Fibroblast of the aortic adventitia (primary cell): ENCODE measurements around the gene SERPINB8. TPM values are rescaled to one million over a fixed set of nuclear protein-coding genes. Genes with fewer than 3 reads are reported as not detected.
"Not testable (repeated sequence)": the region's sequence is repeated elsewhere in the genome, so short reads cannot be mapped to it uniquely, and the experiment has no call there.

Source experiments
- DNase-seq: peaks from one replicate; pipeline ENCODE4 v3.0.0-alpha.2; 2010; ENCODE audit warnings: low read depth
- H3K4me3 ChIP-seq: 2 replicates; pipeline ENCODE4 v1.5.1; 2011; ENCODE audit warnings: low read depth, mild to moderate bottlenecking, control low read depth, low read length, moderate library complexity
- CTCF ChIP-seq: IDR thresholded peaks from 2 replicates; pipeline ENCODE4 v1.5.1; 2011; ENCODE audit warnings: mild to moderate bottlenecking, low read length, control low read depth, inconsistent platforms; ENCODE audit not compliant: insufficient read depth
- total RNA-seq: library from RNA; depleted of rRNA; stranded (reverse); fragments of >200 nt; gene quantifications from 2 replicates; pipeline ENCODE4 v1.2.3, GENCODE V29; 2012; ENCODE audit warnings: low replicate concordance

The SERPINB8 gene
- total RNA-seq: 14.8 and 18.9 TPM in 2 replicates

GRCh38 chr18:63969942-63970808 lies at the start of gene SERPINB8:
Gene SERPINB8 (plus strand): TSS chr18:63970081. CDS start chr18:63978309, 8,228 bp downstream.
- no peak for TF ChIP-seq CTCF
- H3K4me3 ChIP-seq: peak within 1 kb of the TSS; percentile 87
- DNase-seq: peak; percentile 92

- DNase-seq: no peak
- H3K4me3 ChIP-seq: no peak overlapping the region
- TF ChIP-seq CTCF: no peak
These were observed 47.8 kb upstream of the SERPINB8 start for GRCh38 chr18:63922049-63922448.

- no peak overlapping the region for H3K4me3 ChIP-seq
- TF ChIP-seq CTCF: no peak
- DNase-seq: peak; percentile 27
These were observed 45.3 kb upstream of the SERPINB8 start for GRCh38 chr18:63924551-63924950.

GRCh38 chr18:63928331-63928730 lies 41.5 kb upstream of the SERPINB8 start:
- no peak overlapping the region for H3K4me3 ChIP-seq
- no peak for DNase-seq
- TF ChIP-seq CTCF: no peak

- DNase-seq, H3K4me3 ChIP-seq: not testable (repeated sequence)
These were observed 40.5 kb upstream of the SERPINB8 start for GRCh38 chr18:63929369-63929768.

GRCh38 chr18:63930773-63931354 lies 39.0 kb upstream of the SERPINB8 start:
- H3K4me3 ChIP-seq: no peak overlapping the region
- TF ChIP-seq CTCF: no peak
- DNase-seq: no peak

GRCh38 chr18:63936156-63936931 lies 33.5 kb upstream of the SERPINB8 start:
- TF ChIP-seq CTCF: peak; percentile 74
- peak overlapping the region; percentile 73 for H3K4me3 ChIP-seq
- peak; percentile 70 for DNase-seq
